NCI-H2081 (cell line): ENCODE results near the gene FHAD1.

ENCODE experiments used
- DNase-seq, 2 experiments: peaks; one replicate each; lab custom pipeline; 2025; lab: John Stamatoyannopoulos, UW

The FHAD1 gene

GRCh38 chr1:15436881-15437442, 189.9 kb downstream of the FHAD1 start:
- no peak for DNase-seq

GRCh38 chr1:15439325-15439724, 192.3 kb downstream of the FHAD1 start:
- no peak for DNase-seq

- no peak for DNase-seq
Measured at GRCh38 chr1:15440357-15440756, 193.3 kb downstream of the FHAD1 start.

GRCh38 chr1:15441247-15441646, 194.2 kb downstream of the FHAD1 start:
- no peak for DNase-seq

GRCh38 chr1:15442119-15442518, 195.1 kb downstream of the FHAD1 start:
- no peak for DNase-seq

GRCh38 chr1:15442759-15443158, 195.7 kb downstream of the FHAD1 start:
- DNase-seq = no peak

- no peak for DNase-seq
Measured at GRCh38 chr1:15443281-15443680, 196.3 kb downstream of the FHAD1 start.

GRCh38 chr1:15444468-15445389, 197.7 kb downstream of the FHAD1 start:
- no peak for DNase-seq

GRCh38 chr1:15445390-15446122, 198.5 kb downstream of the FHAD1 start:
- DNase-seq = no peak

- DNase-seq = no peak
Measured at GRCh38 chr1:15446212-15446611, 199.2 kb downstream of the FHAD1 start.
